ENCODE data around the gene ESRRG.
"Not testable (repeated sequence)": the region's sequence is repeated elsewhere in the genome, so short reads cannot be mapped to it uniquely, and the experiment has no call there.

The ESRRG gene

GRCh38 chr1:216723274-216723780, at the start of gene ESRRG:
Gene ESRRG, minus strand, starts transcription at chr1:216723429. Its CDS starts 130 bp downstream, at chr1:216723299.
- ATAC-seq = no peak

- ATAC-seq = no peak
Measured at GRCh38 chr1:216771922-216772321, 48.7 kb upstream of the ESRRG start.

- no peak for ATAC-seq
Measured at GRCh38 chr1:216766633-216767327, 43.6 kb upstream of the ESRRG start.

- no peak for ATAC-seq
Measured at GRCh38 chr1:216765346-216766300, 42.4 kb upstream of the ESRRG start.

- no peak for ATAC-seq
Measured at GRCh38 chr1:216758161-216758560, 34.9 kb upstream of the ESRRG start.

GRCh38 chr1:216757110-216757509, 33.9 kb upstream of the ESRRG start:
- ATAC-seq = no peak

- ATAC-seq = no peak
Measured at GRCh38 chr1:216750961-216751360, 27.7 kb upstream of the ESRRG start.

- no peak for ATAC-seq
Measured at GRCh38 chr1:216750031-216750627, 26.9 kb upstream of the ESRRG start.

- no peak for ATAC-seq
Measured at GRCh38 chr1:216749232-216749631, 26.0 kb upstream of the ESRRG start.

- ATAC-seq = no peak
Measured at GRCh38 chr1:216742625-216743024, 19.4 kb upstream of the ESRRG start.

- no peak for ATAC-seq
Measured at GRCh38 chr1:216740331-216740730, 17.1 kb upstream of the ESRRG start.

GRCh38 chr1:216739793-216740192, 16.6 kb upstream of the ESRRG start:
- ATAC-seq = no peak

GRCh38 chr1:216732121-216732520, 8.9 kb upstream of the ESRRG start:
- ATAC-seq = no peak

- no peak for ATAC-seq
Measured at GRCh38 chr1:216731562-216731961, 8.3 kb upstream of the ESRRG start.

- no peak for ATAC-seq
Measured at GRCh38 chr1:216726435-216726834, 3.2 kb upstream of the ESRRG start.

GRCh38 chr1:216722821-216723220, 408 bp downstream of the ESRRG start:
- ATAC-seq = no peak

- ATAC-seq = no peak
Measured at GRCh38 chr1:216721863-216722262, 1.4 kb downstream of the ESRRG start.

GRCh38 chr1:216721062-216721461, 2.2 kb downstream of the ESRRG start:
- no peak for ATAC-seq

GRCh38 chr1:216711712-216712111, 11.5 kb downstream of the ESRRG start:
- ATAC-seq = no peak

- ATAC-seq = no peak
Measured at GRCh38 chr1:216710598-216711333, 12.5 kb downstream of the ESRRG start.

GRCh38 chr1:216710055-216710454, 13.2 kb downstream of the ESRRG start:
- ATAC-seq = no peak

GRCh38 chr1:216705676-216706075, 17.6 kb downstream of the ESRRG start:
- ATAC-seq = no peak

GRCh38 chr1:216704065-216704464, 19.2 kb downstream of the ESRRG start:
- ATAC-seq = not testable (repeated sequence)

Measured in activated CD4-positive, CD25-positive, alpha-beta regulatory T cell treated with anti-CD3 and anti-CD28 coated beads, Interleukin-2, amount 50 U/mL, for 24 hours (primary cell).